Stomach (tissue), 9 donors: Measurements from ENCODE around the gene DNAJB8. TPM values are rescaled to one million over a fixed set of nuclear protein-coding genes. Genes with fewer than 3 reads are reported as not detected.
A peak's percentile ranks its signal among the peaks of the same experiment; 100 is the strongest.

Source experiments
- DNase-seq, 2 donors: peaks; one replicate each; pipeline versions ENCODE4 v3.0.0 to v3.0.0-alpha.2; 2013 to 2019
- H3K27ac ChIP-seq, 5 donors: fragments of 200-600 bp in 4 of 5; sonication (generic) in 4 of 5; one replicate each; pipeline ENCODE4 v1.5.1; 2013 to 2019; ENCODE audit warnings: mild to moderate bottlenecking in 1 of 5, moderate library complexity in 1 of 5
- H3K27me3 ChIP-seq, 3 donors: fragments of 200-600 bp; sonication (generic); one replicate each; pipeline ENCODE4 v1.5.1; 2017 to 2019; ENCODE audit warnings: mixed run types in 1 of 3
- H3K36me3 ChIP-seq, 4 donors: fragments of 200-600 bp; sonication (generic); 1 replicate in 3 of 4; 2 replicates in 1 of 4; pipeline ENCODE4 v1.5.1; 2016 to 2019
- H3K4me1 ChIP-seq, 4 donors: fragments of 200-600 bp; sonication (generic); one replicate each; pipeline ENCODE4 v1.5.1; 2016 to 2019
- H3K4me3 ChIP-seq, 4 donors: fragments of 200-600 bp; sonication (generic) in 3 of 4; one replicate each; pipeline ENCODE4 v1.5.1; 2016 to 2019; ENCODE audit warnings: mild to moderate bottlenecking in 1 of 4
- H3K9me3 ChIP-seq, 4 donors: fragments of 200-600 bp; sonication (generic); one replicate each; pipeline ENCODE4 v1.5.1; 2016 to 2019
- EP300 ChIP-seq: sonication (generic); formaldehyde crosslinking; IDR thresholded peaks from one replicate; pipeline ENCODE4 v1.6.1; 2017; ENCODE audit warnings: antibody characterized with exemption
- POLR2A ChIP-seq, 4 donors: fragments of 450-650 bp; IDR thresholded peaks; one replicate each; pipeline ENCODE4 v1.6.1; 2016; ENCODE audit warnings: antibody characterized with exemption in 4 of 4, control low read depth in 2 of 4, mild to moderate bottlenecking in 1 of 4, moderate library complexity in 1 of 4
- POLR2AphosphoS5 ChIP-seq, 3 donors: sonication (generic); formaldehyde crosslinking; IDR thresholded peaks; one replicate each; pipeline ENCODE4 v1.6.1; 2016; ENCODE audit warnings: antibody characterized with exemption in 3 of 3
- WGBS, 5 donors: extraction: QIAGEN DNeasy Blood & Tissue Kit in 3 of 5; methylation state at CpG; one replicate each; pipeline versions ENCODE4 v1.1.5 to v1.1.7; 2013 to 2018; 5-methylcytosine and 5-hydroxymethylcytosine counted together
- intact Hi-C: fragments of 100-400 bp; cut with DNase I; formaldehyde crosslinking; loops from one replicate; pipeline ENCODE4 v1.15.1; 2023; ENCODE audit warnings: low total_unique reads
- polyA plus RNA-seq, 3 donors: library from polyadenylated mRNA; stranded (reverse); fragments of 200-250 nt; gene quantifications; one replicate each; pipeline ENCODE4 v1.2.3, GENCODE V29; 2013
- total RNA-seq, 5 donors: library from RNA; depleted of rRNA; stranded (reverse); fragments of >200 nt; gene quantifications; one replicate each; pipeline versions ENCODE4 v1.1.0 to v1.2.3, GENCODE V29; 2014 to 2016
- TF ChIP-seq, protein P1 (sequence below), 7 experiments: fragments of 450-650 bp in 4 of 7; fragments of 200-600 bp in 3 of 7; sonication (generic) in 3 of 7; IDR thresholded peaks; one replicate each; pipeline ENCODE4 v1.5.1; 2016 to 2019; ENCODE audit warnings: antibody characterized with exemption in 7 of 7, control low read depth in 2 of 7, mild to moderate bottlenecking in 1 of 7
- donor health status: healthy with polysubstance abuse.
- donor health status: Bipolar disorder and iron deficiency.
- donor health status: healthy.

Gene DNAJB8
- total and polyA plus RNA-seq, 8 donors, result not detected

DNA sequence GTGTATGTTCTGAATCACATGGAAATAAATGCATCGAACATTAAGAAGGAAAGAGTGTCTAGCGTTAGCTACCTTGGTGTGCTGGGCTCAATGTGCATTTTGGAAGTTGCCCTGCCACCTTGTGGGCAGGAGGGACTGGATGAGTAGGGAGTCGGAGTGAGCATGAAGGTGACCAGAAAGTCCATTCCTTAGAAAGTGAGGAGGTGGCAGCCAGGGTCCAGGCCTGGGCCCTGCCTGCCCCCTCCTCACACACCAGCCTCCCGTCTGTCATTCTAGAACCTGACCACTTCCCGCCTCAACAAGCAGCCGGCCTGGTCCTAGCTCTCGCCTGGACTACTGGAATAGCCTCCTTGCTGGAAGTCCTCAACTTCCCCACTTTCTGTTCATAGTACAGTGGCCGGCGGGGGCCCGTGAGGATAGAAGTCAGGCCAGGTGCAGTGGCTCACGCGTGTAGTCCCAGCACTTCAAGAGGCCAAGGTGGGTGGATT is 36.5 kb upstream of the DNAJB8 start:
- DNase-seq, result peak in 1 of 2 donors; percentile 53

GRCh38 chr3:128502712-128503111 is 36.0 kb upstream of the DNAJB8 start:
- WGBS, 5 donors, result 81 to 90% (median 83%) methylated on average over 5 of the region's 5 CpGs
- peaks cover 7 to 94% (median 35%) of the 10 kb centered on the region in 3 donors for H3K27me3 ChIP-seq
- DNase-seq, result no peak
- no peaks in the 10 kb centered on the region for H3K36me3 ChIP-seq
- no peak overlapping the region for H3K4me3 ChIP-seq
- intact Hi-C loops, result no loop called here
- peaks cover 0 to 7% (median 1%) of the 10 kb centered on the region in 4 donors for H3K4me1 ChIP-seq
- no peak overlapping the region for H3K27ac ChIP-seq
- TF ChIP-seq EP300 (no peak), POLR2AphosphoS5 (IDR thresholded peaks at IDR 0.05) (no peak), POLR2A (IDR thresholded peaks at IDR 0.05) (no peak)
- TF ChIP-seq, protein P1, sequence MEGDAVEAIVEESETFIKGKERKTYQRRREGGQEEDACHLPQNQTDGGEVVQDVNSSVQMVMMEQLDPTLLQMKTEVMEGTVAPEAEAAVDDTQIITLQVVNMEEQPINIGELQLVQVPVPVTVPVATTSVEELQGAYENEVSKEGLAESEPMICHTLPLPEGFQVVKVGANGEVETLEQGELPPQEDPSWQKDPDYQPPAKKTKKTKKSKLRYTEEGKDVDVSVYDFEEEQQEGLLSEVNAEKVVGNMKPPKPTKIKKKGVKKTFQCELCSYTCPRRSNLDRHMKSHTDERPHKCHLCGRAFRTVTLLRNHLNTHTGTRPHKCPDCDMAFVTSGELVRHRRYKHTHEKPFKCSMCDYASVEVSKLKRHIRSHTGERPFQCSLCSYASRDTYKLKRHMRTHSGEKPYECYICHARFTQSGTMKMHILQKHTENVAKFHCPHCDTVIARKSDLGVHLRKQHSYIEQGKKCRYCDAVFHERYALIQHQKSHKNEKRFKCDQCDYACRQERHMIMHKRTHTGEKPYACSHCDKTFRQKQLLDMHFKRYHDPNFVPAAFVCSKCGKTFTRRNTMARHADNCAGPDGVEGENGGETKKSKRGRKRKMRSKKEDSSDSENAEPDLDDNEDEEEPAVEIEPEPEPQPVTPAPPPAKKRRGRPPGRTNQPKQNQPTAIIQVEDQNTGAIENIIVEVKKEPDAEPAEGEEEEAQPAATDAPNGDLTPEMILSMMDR (IDR thresholded peaks at IDR 0.05), result no peak
- H3K9me3 ChIP-seq, result no peaks in the 10 kb centered on the region

More for the DNA sequence above, 36.5 kb upstream of the DNAJB8 start:
- no peaks in the 10 kb centered on the region for H3K9me3 ChIP-seq
- intact Hi-C loops, result no loop called here
- H3K27me3 ChIP-seq, result peaks cover 7 to 89% (median 30%) of the 10 kb centered on the region in 3 donors
- 75 to 83% (median 78%) methylated on average over 12 of the region's 12 CpGs for WGBS, 5 donors
- H3K27ac ChIP-seq, result no peak overlapping the region
- peaks cover 0 to 2% (median 0%) of the 10 kb centered on the region in 4 donors for H3K4me1 ChIP-seq
- H3K4me3 ChIP-seq, result no peak overlapping the region
- no peak for TF ChIP-seq POLR2AphosphoS5 (IDR thresholded peaks at IDR 0.05)
- TF ChIP-seq POLR2A (IDR thresholded peaks at IDR 0.05), result no peak
- TF ChIP-seq EP300, result no peak
- TF ChIP-seq, protein P1 (IDR thresholded peaks at IDR 0.05), result peak in 3 of 7 experiments; percentile 7 to 34 (median 14)
- H3K36me3 ChIP-seq, result no peaks in the 10 kb centered on the region

DNA sequence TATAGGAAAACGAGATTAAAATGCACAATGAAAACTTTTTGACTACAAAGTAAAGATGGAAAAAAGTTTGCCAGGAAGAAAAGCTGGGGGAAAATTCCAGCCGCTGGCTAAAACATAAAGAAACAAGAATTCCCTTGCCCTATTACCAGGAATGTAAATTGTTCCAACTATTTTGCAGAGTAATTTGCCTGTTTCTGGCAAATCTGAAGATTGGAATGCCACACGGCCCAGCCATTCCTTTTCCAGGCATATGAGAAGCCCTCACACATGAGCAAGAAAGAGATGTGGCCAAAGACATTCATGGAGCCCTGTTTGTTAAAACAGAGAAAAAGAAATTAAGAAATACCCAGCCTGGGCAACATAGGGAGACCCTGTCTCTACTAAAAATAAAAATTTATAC is 34.7 kb upstream of the DNAJB8 start:
- H3K9me3 ChIP-seq, result no peaks in the 10 kb centered on the region
- TF ChIP-seq POLR2A (IDR thresholded peaks at IDR 0.05), result no peak
- TF ChIP-seq EP300, result no peak
- TF ChIP-seq, protein P1 (IDR thresholded peaks at IDR 0.05), result no peak
- TF ChIP-seq POLR2AphosphoS5 (IDR thresholded peaks at IDR 0.05), result no peak
- no peak for DNase-seq
- intact Hi-C loops, result no loop called here
- H3K27me3 ChIP-seq, result peaks cover 16 to 94% (median 43%) of the 10 kb centered on the region in 3 donors
- no peak overlapping the region for H3K4me3 ChIP-seq
- WGBS, 5 donors, result 63 to 73% (median 67%) methylated on average over 3 of the region's 3 CpGs
- peaks cover 12 to 20% (median 14%) of the 10 kb centered on the region in 4 donors for H3K4me1 ChIP-seq
- no peaks in the 10 kb centered on the region for H3K36me3 ChIP-seq
- H3K27ac ChIP-seq, result no peak overlapping the region

DNA sequence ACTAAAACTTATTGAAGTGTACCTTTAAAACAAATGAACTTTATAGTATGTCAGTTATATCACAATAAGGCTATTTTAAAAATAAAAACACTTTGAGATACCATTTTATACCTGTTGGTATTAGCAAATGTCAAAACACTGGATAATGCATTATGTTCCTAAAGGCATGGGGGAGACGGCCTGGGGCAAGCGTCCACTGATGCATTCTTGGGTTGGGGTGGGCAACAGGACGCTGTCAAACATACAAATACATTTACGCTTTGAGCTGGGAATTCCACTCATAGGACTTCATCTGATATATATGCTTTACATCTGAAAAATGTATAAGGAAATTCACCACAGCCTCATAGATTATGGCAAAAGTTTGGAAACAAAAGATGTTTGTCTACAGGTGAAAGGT is 33.9 kb upstream of the DNAJB8 start:
- Histone ChIP-seq H3K36me3 (no peaks in the 10 kb centered on the region), H3K4me3 (no peak overlapping the region), H3K9me3 (no peaks in the 10 kb centered on the region), H3K27ac (no peak overlapping the region), H3K4me1 (peaks cover 12 to 23% (median 15%) of the 10 kb centered on the region in 4 donors), H3K27me3 (peaks cover 19 to 95% (median 51%) of the 10 kb centered on the region in 3 donors)
- intact Hi-C loops, result no loop called here
- DNase-seq, result no peak
- 66 to 77% (median 75%) methylated on average over 4 of the region's 4 CpGs for WGBS, 5 donors
- TF ChIP-seq, protein P1 (IDR thresholded peaks at IDR 0.05), result no peak
- no peak for TF ChIP-seq POLR2AphosphoS5 (IDR thresholded peaks at IDR 0.05)
- TF ChIP-seq EP300, result no peak
- TF ChIP-seq POLR2A (IDR thresholded peaks at IDR 0.05), result no peak
